NB4 (cell line): ENCODE data around the gene BPIFA1.
A peak's percentile ranks its signal among the peaks of the same experiment; 100 is the strongest.

ENCODE experiments used
- DNase-seq: peaks from one replicate; pipeline ENCODE4 v3.0.0; 2010; ENCODE audit warnings: low read depth
- H3K4me3 ChIP-seq: one replicate; pipeline ENCODE4 v1.5.1; 2011; ENCODE audit warnings: mild to moderate bottlenecking, low read depth, low read length, moderate library complexity
- CTCF ChIP-seq: IDR thresholded peaks from one replicate; pipeline ENCODE4 v1.5.1; 2012; ENCODE audit warnings: low read depth, low read length
- MAX ChIP-seq: IDR thresholded peaks from 2 replicates; pipeline ENCODE4 v1.6.1; 2011; ENCODE audit warnings: low read depth, low read length
- MYC ChIP-seq: IDR thresholded peaks from 2 replicates; pipeline ENCODE4 v1.6.1; 2011; ENCODE audit warnings: low read depth, low read length
- POLR2A ChIP-seq: IDR thresholded peaks from 2 replicates; pipeline ENCODE4 v1.6.1; 2011; ENCODE audit warnings: mild to moderate bottlenecking; ENCODE audit not compliant: insufficient read length; ENCODE audit errors: extremely low read depth

BPIFA1 gene

GRCh38 chr20:33263784-33264183 lies 28.0 kb downstream of the BPIFA1 start:
- TF ChIP-seq MAX (no peak), MYC (no peak), POLR2A (no peak), CTCF (no peak)
- H3K4me3 ChIP-seq, result no peak overlapping the region

DNA sequence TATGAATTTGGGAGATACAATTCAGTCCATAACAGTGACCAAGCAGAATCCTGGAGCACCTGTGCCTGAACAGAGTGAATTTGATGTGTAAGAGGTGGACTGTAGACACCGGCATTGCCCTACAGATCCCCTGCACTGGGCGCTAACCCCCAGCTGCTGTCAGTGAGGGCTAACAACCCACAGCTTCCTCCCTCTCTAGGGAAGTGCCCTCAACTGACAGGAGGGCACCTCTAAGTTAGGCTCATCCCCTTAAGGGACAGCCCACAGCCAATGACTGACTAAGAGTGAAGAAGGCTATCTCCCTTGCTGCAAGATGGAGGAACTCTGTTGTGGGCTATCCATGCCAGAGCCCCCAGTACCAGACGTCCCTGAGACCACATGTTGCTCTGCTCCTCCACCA lies 31.9 kb downstream of the BPIFA1 start:
- H3K4me3 ChIP-seq, result no peak overlapping the region
- TF ChIP-seq POLR2A (no peak), CTCF (no peak), MYC (no peak), MAX (no peak)
- peak; percentile 43 for DNase-seq

More at GRCh38 chr20:33263784-33264183, 28.0 kb downstream of the BPIFA1 start:
- no peak for DNase-seq

DNA sequence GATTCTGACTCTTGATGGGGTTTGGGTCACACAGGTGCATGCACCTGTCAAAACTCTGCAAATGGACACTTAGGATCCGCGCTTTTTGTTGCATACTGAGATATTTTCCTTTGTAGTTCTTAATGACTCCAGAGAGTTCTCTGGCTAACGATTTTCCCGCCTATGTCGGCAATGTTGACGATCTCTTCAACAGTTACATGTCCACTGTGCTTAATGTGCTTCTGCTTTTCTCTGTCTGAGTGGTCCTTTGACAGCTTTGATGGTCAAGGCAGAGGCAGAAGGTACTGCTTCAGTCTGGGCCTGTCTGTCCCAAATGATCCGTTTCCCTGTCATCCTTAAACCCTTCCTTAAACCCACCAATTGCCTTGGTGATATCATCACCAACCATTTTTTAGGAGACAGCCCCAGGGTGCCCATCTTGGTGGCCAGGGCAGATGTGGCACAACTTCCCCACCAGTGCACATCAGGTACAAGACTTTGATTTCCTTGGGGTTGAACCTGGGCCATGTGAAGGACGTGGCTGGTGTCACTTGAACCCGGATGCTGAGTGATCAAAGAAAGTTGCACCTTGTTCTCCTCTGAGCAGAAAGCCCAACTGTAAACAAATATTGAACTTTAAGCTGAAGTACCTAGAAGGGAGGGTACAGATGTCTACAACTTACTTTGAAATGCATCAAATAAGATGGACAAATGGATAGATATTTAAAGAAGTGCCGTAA lies 36.5 kb downstream of the BPIFA1 start:
- no peak for DNase-seq
- H3K4me3 ChIP-seq, result no peak overlapping the region
- TF ChIP-seq POLR2A (no peak), MYC (no peak), MAX (no peak), CTCF (no peak)

- no peak overlapping the region for H3K4me3 ChIP-seq
- no peak for DNase-seq
- no peak for TF ChIP-seq CTCF
- TF ChIP-seq MAX, result no peak
- no peak for TF ChIP-seq MYC
- TF ChIP-seq POLR2A, result no peak
These were observed 37.5 kb downstream of the BPIFA1 start for GRCh38 chr20:33273117-33273851.

GRCh38 chr20:33275215-33275614 lies 39.4 kb downstream of the BPIFA1 start:
- no peak for DNase-seq
- H3K4me3 ChIP-seq, result no peak overlapping the region
- TF ChIP-seq MAX (no peak), CTCF (no peak), MYC (no peak), POLR2A (no peak)
